ENCODE results near the gene HSPA1B. TPM values are rescaled to one million over a fixed set of nuclear protein-coding genes. Genes with fewer than 3 reads are reported as not detected.
"Not testable (repeated sequence)": the region's sequence is repeated elsewhere in the genome, so short reads cannot be mapped to it uniquely, and the experiment has no call there.

HSPA1B gene
- total RNA-seq, 1 donor from 2014 or later: 122 TPM

DNA sequence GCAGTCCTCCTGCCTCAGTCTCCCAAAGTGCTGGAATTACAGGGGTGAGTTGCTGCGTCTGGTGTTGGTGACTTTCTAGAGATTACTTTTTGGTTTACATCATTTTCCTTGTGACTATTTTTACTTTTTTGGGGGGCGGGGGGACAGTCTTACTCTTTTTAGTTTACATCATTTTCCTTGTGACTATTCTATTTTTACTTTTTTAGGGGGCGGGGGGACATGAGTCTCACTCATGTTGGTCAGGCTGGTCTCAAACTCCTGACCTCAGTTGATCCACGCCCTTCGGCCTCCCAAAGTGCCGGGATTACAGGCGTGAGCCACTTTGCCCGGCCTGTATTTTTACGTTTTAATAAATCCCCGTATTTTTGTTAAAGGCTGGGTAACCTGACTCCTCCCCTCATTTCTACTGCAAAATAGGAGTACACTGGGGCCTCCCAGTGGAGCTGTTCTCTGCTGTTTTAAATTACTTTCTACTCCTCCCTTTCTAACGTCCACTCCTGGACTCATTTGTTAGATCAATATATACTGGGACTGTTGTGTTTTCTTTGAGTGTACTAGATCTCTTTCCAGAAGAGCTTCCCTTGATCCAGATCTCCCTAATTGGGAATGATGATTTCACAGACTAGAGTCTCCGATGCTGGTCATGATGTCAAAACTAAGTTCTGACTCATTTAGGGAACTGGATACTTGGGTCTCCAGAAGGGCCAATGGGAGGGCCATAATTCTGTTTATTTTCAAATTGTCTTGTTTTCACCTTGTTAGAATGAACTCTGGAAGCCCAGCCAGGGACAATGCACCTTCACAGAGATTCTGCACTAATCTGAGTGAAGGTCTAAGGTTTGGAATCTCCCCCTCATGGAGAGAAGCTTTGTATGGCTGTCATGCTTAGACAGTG, 9.2 kb downstream of the HSPA1B start:
- TF ChIP-seq, protein P1, sequence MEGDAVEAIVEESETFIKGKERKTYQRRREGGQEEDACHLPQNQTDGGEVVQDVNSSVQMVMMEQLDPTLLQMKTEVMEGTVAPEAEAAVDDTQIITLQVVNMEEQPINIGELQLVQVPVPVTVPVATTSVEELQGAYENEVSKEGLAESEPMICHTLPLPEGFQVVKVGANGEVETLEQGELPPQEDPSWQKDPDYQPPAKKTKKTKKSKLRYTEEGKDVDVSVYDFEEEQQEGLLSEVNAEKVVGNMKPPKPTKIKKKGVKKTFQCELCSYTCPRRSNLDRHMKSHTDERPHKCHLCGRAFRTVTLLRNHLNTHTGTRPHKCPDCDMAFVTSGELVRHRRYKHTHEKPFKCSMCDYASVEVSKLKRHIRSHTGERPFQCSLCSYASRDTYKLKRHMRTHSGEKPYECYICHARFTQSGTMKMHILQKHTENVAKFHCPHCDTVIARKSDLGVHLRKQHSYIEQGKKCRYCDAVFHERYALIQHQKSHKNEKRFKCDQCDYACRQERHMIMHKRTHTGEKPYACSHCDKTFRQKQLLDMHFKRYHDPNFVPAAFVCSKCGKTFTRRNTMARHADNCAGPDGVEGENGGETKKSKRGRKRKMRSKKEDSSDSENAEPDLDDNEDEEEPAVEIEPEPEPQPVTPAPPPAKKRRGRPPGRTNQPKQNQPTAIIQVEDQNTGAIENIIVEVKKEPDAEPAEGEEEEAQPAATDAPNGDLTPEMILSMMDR (IDR thresholded peaks at IDR 0.05): no peak
- DNase-seq (no peak), ATAC-seq (no peak)
- Histone ChIP-seq H3K36me3 (peaks cover 50% of the 10 kb centered on the region), H3K9me3 (no peaks in the 10 kb centered on the region), H3K4me1 (peaks cover 59% of the 10 kb centered on the region), H3K27me3 (ENCODE audit: low read depth) (no peaks in the 10 kb centered on the region), H3K27ac (peak overlapping the region; percentile 96), H3K4me3 (peak overlapping the region; percentile 78)
- intact Hi-C loops (cut with DNase I): loop anchor here (10.0 kb wide), 1 partner anchor 102 kb away; the partner anchor contains the start of gene CLIC1

DNA sequence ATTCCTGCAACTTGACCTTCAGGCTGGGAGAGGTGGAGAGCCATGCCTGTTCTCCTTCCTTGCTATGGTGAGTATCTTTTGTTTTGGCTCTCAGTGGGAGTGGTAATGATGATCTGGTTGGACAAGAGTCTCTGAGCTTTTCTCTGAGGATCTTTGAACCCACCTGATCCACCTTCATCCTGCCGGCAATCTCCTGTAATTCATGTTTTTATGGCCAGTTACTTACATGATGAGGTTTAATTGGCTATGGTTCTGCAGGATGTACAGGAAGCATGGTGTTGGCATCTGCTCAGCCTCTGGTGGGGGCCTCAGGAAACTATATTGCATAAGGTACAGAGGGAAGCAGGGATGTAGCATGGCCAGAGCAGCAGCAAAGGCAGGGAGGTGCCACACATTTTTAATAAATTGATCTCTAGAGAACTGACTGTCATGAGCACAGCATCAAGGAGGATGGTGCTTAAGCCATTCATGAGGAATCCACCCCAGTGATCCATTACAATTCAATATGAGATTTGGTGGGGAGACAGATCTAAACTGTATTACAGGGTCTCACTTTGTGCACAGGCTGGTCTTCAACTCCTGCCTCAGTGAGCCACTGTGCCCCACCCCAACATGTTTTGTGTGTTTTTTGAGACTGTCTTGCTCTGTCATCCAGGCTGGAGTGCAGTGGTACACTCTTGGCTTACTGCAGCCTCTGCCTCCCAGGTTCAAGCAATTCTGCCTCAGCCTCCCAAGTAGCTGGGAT, 10.0 kb downstream of the HSPA1B start:
- peaks cover 50% of the 10 kb centered on the region for H3K36me3 ChIP-seq

DNA sequence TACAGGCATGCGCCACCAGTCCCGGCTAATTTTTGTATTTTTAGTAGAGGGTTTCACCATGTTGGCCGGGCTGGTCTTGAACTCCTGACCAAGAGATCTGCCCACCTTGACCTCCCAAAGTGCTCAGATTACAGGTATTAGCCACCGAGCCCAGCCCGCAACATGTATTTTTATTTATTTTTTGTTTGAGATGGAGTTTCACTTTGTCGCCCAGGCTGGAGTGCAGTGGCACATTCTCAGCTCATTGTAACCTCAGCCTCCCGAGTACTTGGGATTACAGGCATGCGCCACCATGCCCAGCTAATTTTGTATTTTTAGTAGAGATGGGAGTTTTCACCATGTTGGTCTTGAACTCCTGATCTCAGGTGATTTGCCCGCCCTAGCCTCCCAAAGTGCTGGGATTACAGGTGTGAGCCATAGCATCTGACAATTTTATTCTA, 10.6 kb downstream of the HSPA1B start:
- intact Hi-C loops (cut with DNase I): loop anchor here (10.0 kb wide), 1 partner anchor 103 kb away; the partner anchor contains the start of gene CLIC1
- not testable (repeated sequence) for ATAC-seq; DNase-seq; H3K27ac ChIP-seq; H3K9me3 ChIP-seq; H3K27me3 ChIP-seq (ENCODE audit: low read depth)
- Histone ChIP-seq H3K4me3 (peak overlapping the region; percentile 78), H3K4me1 (peaks cover 51% of the 10 kb centered on the region), H3K36me3 (peaks cover 50% of the 10 kb centered on the region)

More for the DNA sequence above, 10.0 kb downstream of the HSPA1B start:
- H3K4me1 ChIP-seq: peaks cover 55% of the 10 kb centered on the region
- TF ChIP-seq, protein P1 (IDR thresholded peaks at IDR 0.05): no peak
- intact Hi-C loops (cut with DNase I): loop anchor here (10.0 kb wide), 1 partner anchor 103 kb away; the partner anchor contains the start of gene CLIC1
- no peaks in the 10 kb centered on the region for H3K9me3 ChIP-seq
- peak overlapping the region; percentile 78 for H3K4me3 ChIP-seq
- peak overlapping the region; percentile 96 for H3K27ac ChIP-seq
- H3K27me3 ChIP-seq (ENCODE audit: low read depth): no peaks in the 10 kb centered on the region
- ATAC-seq (no peak), DNase-seq (no peak)

DNA sequence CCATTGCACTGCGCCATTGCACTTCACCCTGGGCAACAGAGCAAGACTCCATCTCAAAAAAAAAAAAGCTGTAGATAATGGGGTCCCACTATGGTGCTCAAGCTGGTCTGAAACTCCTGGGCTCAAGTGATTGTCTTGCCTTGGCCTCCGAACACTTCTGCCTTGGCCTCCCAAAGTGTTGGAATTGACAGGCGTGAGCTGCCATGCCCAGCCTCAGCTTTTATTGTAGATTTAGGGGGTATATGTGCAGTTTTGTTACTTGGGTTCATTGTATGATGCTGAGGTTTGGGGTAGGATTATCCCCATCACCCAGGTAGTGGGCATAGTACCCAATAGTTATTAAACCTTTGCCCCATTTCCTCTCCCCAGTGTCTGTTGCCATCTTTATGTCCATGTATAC, 11.4 kb downstream of the HSPA1B start:
- no peak overlapping the region for H3K4me3 ChIP-seq
- TF ChIP-seq, protein P1 (IDR thresholded peaks at IDR 0.05): no peak
- no peaks in the 10 kb centered on the region for H3K27me3 ChIP-seq (ENCODE audit: low read depth)
- H3K4me1 ChIP-seq: peaks cover 43% of the 10 kb centered on the region
- intact Hi-C loops (cut with DNase I): loop anchor here (10.0 kb wide), 1 partner anchor 104 kb away; the partner anchor contains the start of gene CLIC1
- no peak for DNase-seq
- H3K27ac ChIP-seq: no peak overlapping the region
- peaks cover 50% of the 10 kb centered on the region for H3K36me3 ChIP-seq
- ATAC-seq: no peak
- H3K9me3 ChIP-seq: no peaks in the 10 kb centered on the region

DNA sequence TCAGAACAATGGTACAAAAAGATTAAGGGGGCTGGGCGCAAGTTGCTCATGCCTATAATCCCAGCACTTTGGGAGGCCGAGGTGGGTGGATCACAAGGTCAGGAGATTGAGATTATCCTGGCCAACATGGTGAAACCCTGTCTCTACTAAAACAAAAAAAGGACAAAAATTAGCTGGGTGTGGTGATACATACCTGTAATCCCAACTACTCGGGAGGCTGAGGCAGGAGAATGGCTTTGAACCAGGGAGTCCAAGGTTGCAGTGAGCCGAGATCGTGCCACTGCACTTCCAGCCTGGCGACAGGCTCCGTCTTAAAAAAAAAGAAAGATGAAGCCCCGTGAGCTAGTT, 12.2 kb downstream of the HSPA1B start:
- not testable (repeated sequence) for ATAC-seq; H3K27me3 ChIP-seq (ENCODE audit: low read depth); H3K27ac ChIP-seq; H3K9me3 ChIP-seq; DNase-seq; H3K4me3 ChIP-seq
- Histone ChIP-seq H3K36me3 (peaks cover 50% of the 10 kb centered on the region), H3K4me1 (peaks cover 38% of the 10 kb centered on the region)
- intact Hi-C loops (cut with DNase I): loop anchor here (10.0 kb wide), 1 partner anchor 105 kb away; the partner anchor contains the start of gene CLIC1

DNA sequence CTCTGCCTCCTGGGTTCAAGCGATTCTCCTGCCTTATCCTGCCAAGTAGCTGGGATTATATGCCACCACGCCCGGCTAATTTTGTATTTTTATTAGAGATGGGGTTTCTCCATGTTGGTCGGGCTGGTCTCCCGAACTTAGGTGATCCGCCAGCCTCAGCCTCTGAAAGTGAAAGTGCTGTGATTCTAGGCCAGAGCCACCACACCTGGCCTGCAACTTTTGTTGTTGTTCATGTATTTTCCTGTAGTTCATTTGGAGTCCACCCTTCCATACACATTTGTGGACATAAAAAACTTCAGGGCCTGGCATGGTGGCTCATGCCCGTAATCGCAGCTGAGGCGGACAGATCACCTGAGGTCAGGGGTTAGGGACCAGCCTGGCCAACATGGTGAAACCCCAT, 14.5 kb downstream of the HSPA1B start:
- DNase-seq (no peak), ATAC-seq (no peak)
- Histone ChIP-seq H3K36me3 (peaks cover 45% of the 10 kb centered on the region), H3K27me3 (ENCODE audit: low read depth) (no peaks in the 10 kb centered on the region), H3K4me3 (no peak overlapping the region), H3K27ac (no peak overlapping the region), H3K4me1 (peaks cover 21% of the 10 kb centered on the region), H3K9me3 (no peaks in the 10 kb centered on the region)
- TF ChIP-seq, protein P1 (IDR thresholded peaks at IDR 0.05): no peak
- intact Hi-C loops (cut with DNase I): no loop called here

All from lower lobe of right lung (tissue), 2 donors.